Endothelial cell of umbilical vein (primary cell): Measurements from ENCODE around the gene CCR9. TPM values are rescaled to one million over a fixed set of nuclear protein-coding genes. Genes with fewer than 3 reads are reported as not detected.

ENCODE experiments used
- BruUV-seq: library from RNA; stranded (reverse); fragments of 400-500 nt; replicated peaks from 2 replicates; lab custom pipeline; 2021; lab: Mats Ljungman, UMichigan
- CTCF ChIA-PET: fragments of 300-600, 350-600 bp; sonication (Branson Sonifier 250); formaldehyde crosslinking; loops from one replicate; lab custom pipeline; 2021; ENCODE audit warnings: antibody characterized with exemption, inconsistent platforms; lab: Charles Lee
- POLR2A ChIA-PET: fragments of 300-600, 350-600 bp; sonication (Branson Sonifier 250); formaldehyde crosslinking; loops from one replicate; lab custom pipeline; 2021; ENCODE audit warnings: antibody characterized with exemption, inconsistent platforms; lab: Charles Lee
- DNase-seq: peaks from one replicate; pipeline ENCODE4 v3.0.0-alpha.2; 2011; ENCODE audit warnings: low read depth, low spot score
- FAIRE-seq: peaks from 2 replicates; lab custom pipeline; 2011; peaks lifted over from hg19 to GRCh38; lab: Jason Lieb, UNC
- H2AFZ ChIP-seq: 2 replicates; pipeline ENCODE4 v1.6.0; 2012; ENCODE audit warnings: low read depth, low read length, control low read depth, inconsistent platforms
- H3K27ac ChIP-seq: 2 replicates; pipeline ENCODE4 v1.5.1; 2011; ENCODE audit warnings: low read depth, mild to moderate bottlenecking, control low read depth, low read length, moderate library complexity; ENCODE audit not compliant: insufficient read depth
- H3K27me3 ChIP-seq, 2 experiments: 2 replicates each; pipeline versions ENCODE4 v1.6.0 to v1.6.1; 2011; ENCODE audit warnings: low read length in 2 of 2, mixed read lengths in 1 of 2; ENCODE audit not compliant: control insufficient read depth in 2 of 2, insufficient read depth in 2 of 2
- H3K36me3 ChIP-seq, 2 experiments: 2 replicates in 1 of 2; 3 replicates in 1 of 2; pipeline ENCODE4 v1.5.1; 2011; ENCODE audit warnings: low read length in 2 of 2, mild to moderate bottlenecking in 1 of 2, moderate library complexity in 1 of 2; ENCODE audit not compliant: control insufficient read depth in 2 of 2, insufficient read depth in 2 of 2; ENCODE audit errors: extremely low read depth in 1 of 2
- H3K4me1 ChIP-seq: 3 replicates; pipeline ENCODE4 v1.5.1; 2011; ENCODE audit warnings: mild to moderate bottlenecking, low read length; ENCODE audit not compliant: control insufficient read depth, insufficient read depth; ENCODE audit errors: extremely low read depth
- H3K4me2 ChIP-seq: 2 replicates; pipeline ENCODE4 v1.6.1; 2011; ENCODE audit warnings: low read length, control low read depth, mixed read lengths; ENCODE audit not compliant: insufficient read depth
- H3K4me3 ChIP-seq, 3 experiments: fragments of 200-600 bp in 1 of 3; sonication (generic), shearing (Covaris generic) in 1 of 3; replicated peaks in 1 of 3; 2 replicates each; pipeline ENCODE4 v1.5.1; 2011 to 2016; ENCODE audit warnings: control low read depth in 3 of 3, low read length in 3 of 3, mild to moderate bottlenecking in 2 of 3, inconsistent platforms in 1 of 3, low read depth in 1 of 3, moderate library complexity in 1 of 3; ENCODE audit not compliant: insufficient read depth in 1 of 3
- H3K79me2 ChIP-seq: 2 replicates; pipeline ENCODE4 v1.6.0; 2012; ENCODE audit warnings: low read length, inconsistent platforms; ENCODE audit not compliant: control insufficient read depth, insufficient read depth
- H3K9ac ChIP-seq: replicated peaks from 2 replicates; pipeline ENCODE3; 2011; ENCODE audit warnings: low read length, control low read depth; ENCODE audit not compliant: insufficient read depth; ENCODE audit errors: extremely low read depth
- H3K9me1 ChIP-seq: replicated peaks from 3 replicates; pipeline ENCODE4 v1.6.0; 2011; ENCODE audit warnings: mild to moderate bottlenecking, low read length; ENCODE audit not compliant: control insufficient read depth, insufficient read depth; ENCODE audit errors: extremely low read depth
- H3K9me3 ChIP-seq: replicated peaks from 2 replicates; pipeline ENCODE4 v1.5.1; 2012; ENCODE audit warnings: low read length, inconsistent platforms; ENCODE audit not compliant: control insufficient read depth, insufficient read depth
- H4K20me1 ChIP-seq: replicated peaks from 2 replicates; pipeline ENCODE3; 2011; ENCODE audit warnings: mild to moderate bottlenecking, low read length; ENCODE audit not compliant: control insufficient read depth, insufficient read depth; ENCODE audit errors: extremely low read depth
- CTCF ChIP-seq, 2 donors: IDR thresholded peaks; 1 replicate in 1 of 2; 2 replicates in 1 of 2; pipeline ENCODE4 v1.5.1; 2011; ENCODE audit warnings: low read length in 2 of 2, mild to moderate bottlenecking in 2 of 2, moderate library complexity in 2 of 2, control low read depth in 1 of 2, inconsistent platforms in 1 of 2, low read depth in 1 of 2; ENCODE audit not compliant: insufficient read depth in 1 of 2; ENCODE audit errors: extremely low read depth in 1 of 2
- EZH2 ChIP-seq: IDR thresholded peaks from 2 replicates; pipeline ENCODE4 v1.6.1; 2012; ENCODE audit warnings: borderline replicate concordance, low read depth, mild to moderate bottlenecking, moderate library complexity, low read length, inconsistent platforms; ENCODE audit not compliant: severe bottlenecking
- FOS ChIP-seq: IDR thresholded peaks from 2 replicates; pipeline ENCODE4 v1.6.1; 2011; ENCODE audit warnings: mild to moderate bottlenecking, low read length, moderate library complexity, borderline replicate concordance; ENCODE audit not compliant: insufficient read depth
- GATA2 ChIP-seq: IDR thresholded peaks from 2 replicates; pipeline ENCODE4 v1.7.0; 2011; ENCODE audit warnings: low read depth, mild to moderate bottlenecking, moderate library complexity, mixed read lengths, low read length; ENCODE audit not compliant: insufficient read length, insufficient read depth
- JUN ChIP-seq: IDR thresholded peaks from 2 replicates; pipeline ENCODE4 v1.6.1; 2011; ENCODE audit warnings: borderline replicate concordance, low read depth; ENCODE audit not compliant: insufficient read length, insufficient read depth
- MYC ChIP-seq: IDR thresholded peaks from one replicate; pipeline ENCODE4 v1.6.1; 2011; ENCODE audit warnings: mild to moderate bottlenecking, low read depth, low read length
- POLR2A ChIP-seq: IDR thresholded peaks from 2 replicates; pipeline ENCODE4 v1.6.1; 2012; ENCODE audit warnings: low read depth, mild to moderate bottlenecking, control low read depth, low read length
- POLR2AphosphoS5 ChIP-seq: IDR thresholded peaks from 2 replicates; pipeline ENCODE4 v1.6.1; 2012; ENCODE audit warnings: low read depth, mild to moderate bottlenecking, control low read depth, low read length, moderate library complexity; ENCODE audit not compliant: insufficient read depth
- dilution Hi-C: fragments of 300-500 bp; cut with MboI; formaldehyde crosslinking; loops from one replicate; pipeline ENCODE4 v1.15.0; 2019; ENCODE audit warnings: low sequenced_read_pairs; ENCODE audit not compliant: extremely low pct_ligation_motif_present
- intact Hi-C: fragments of 100-400 bp; cut with micrococcal nuclease; formaldehyde crosslinking; loops from one replicate; pipeline ENCODE4 v1.10.0; 2022
- polyA plus RNA-seq, 4 experiments: library from polyadenylated mRNA; depleted of rRNA in 3 of 4; stranded (reverse) in 3 of 4; unstranded in 1 of 4; fragments of >200 nt; gene quantifications; 2 replicates each; pipeline versions ENCODE4 v1.2.1 to v1.2.3, GENCODE V29; 2011 to 2012; ENCODE audit warnings: missing spikeins in 1 of 4
- total RNA-seq: library from RNA; stranded (reverse); gene quantifications from 2 replicates; pipeline ENCODE4 v1.2.3, GENCODE V29; 2021
- TF ChIP-seq, protein P1 (sequence below): IDR thresholded peaks from 2 replicates; pipeline ENCODE4 v1.6.1; 2011; ENCODE audit not compliant: insufficient read depth, insufficient read length

The CCR9 gene
- total and polyA plus RNA-seq, 2 donors (not counting 3 experiments of a cell fraction or from before 2014, with no cell fraction given) = not detected

DNA sequence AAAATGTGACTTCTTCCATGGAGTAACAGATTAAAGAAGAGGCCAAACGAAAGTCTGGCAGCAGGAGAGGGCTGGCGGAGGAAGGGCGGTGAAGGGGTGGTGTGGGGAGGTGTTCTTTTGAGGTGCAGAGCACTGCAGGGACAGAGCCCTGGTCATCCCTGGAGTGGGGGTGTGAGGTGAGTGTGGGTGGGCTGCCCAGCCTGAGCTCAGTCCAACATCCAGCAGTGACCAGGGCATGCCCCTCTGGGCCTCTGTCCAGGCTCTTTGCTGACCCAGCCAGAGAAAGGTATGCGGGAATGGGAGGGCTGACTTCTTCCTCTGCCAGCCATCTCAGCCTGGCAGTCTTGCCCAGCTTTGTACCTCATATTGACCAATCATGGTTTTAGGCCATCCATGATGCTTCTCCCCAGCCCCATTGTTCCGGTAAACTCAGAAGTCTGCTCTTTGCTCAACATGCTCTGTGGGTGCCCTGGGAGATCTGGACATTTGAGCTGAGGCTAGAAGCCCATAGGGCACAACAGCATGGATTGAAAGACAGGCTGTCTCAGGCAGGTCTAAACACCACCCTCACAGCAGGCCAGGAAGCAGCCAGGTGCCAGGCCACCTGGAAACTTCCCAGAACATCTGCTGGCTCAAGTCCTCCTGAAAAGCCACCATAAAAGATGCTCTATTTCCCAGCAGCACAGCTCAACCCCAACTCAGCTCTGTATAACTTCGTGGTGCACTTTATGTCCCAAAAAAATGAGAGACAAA, 31.0 kb downstream of the CCR9 start:
- POLR2A ChIA-PET = no interaction called here
- no peaks in the 10 kb centered on the region for H3K79me2 ChIP-seq

More for the DNA sequence above, 31.0 kb downstream of the CCR9 start:
- Histone ChIP-seq H3K9me1 (no peaks in the 10 kb centered on the region), H3K9me3 (no peaks in the 10 kb centered on the region), H2AFZ (no peak overlapping the region), H3K4me2 (no peak overlapping the region), H3K9ac (no peak overlapping the region), H4K20me1 (no peaks in the 10 kb centered on the region), H3K27ac (no peak overlapping the region), H3K4me3 (no peak overlapping the region), H3K36me3 (peaks cover 0 to 4% of the 10 kb centered on the region in 2 experiments), H3K27me3 (no peaks in the 10 kb centered on the region), H3K4me1 (no peaks in the 10 kb centered on the region)
- no peak for FAIRE-seq
- dilution Hi-C loops = no loop called here
- intact Hi-C loops = no loop called here
- CTCF ChIA-PET = no interaction called here
- TF ChIP-seq POLR2A (no peak), EZH2 (no peak), GATA2 (no peak), POLR2AphosphoS5 (no peak), JUN (no peak), CTCF (IDR thresholded peaks at IDR 0.05; ENCODE audit: extremely low read depth in 1 of 2, insufficient read depth in 1 of 2, low read depth in 1 of 2, low read length in 2 of 2) (no peak), MYC (no peak), FOS (no peak)
- TF ChIP-seq, protein P1, sequence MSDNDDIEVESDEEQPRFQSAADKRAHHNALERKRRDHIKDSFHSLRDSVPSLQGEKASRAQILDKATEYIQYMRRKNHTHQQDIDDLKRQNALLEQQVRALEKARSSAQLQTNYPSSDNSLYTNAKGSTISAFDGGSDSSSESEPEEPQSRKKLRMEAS = no peak
- no TSS peak for BruUV-seq
- DNase-seq = no peak
